Stimulated activated CD4-positive, alpha-beta T cell treated with anti-CD3 and anti-CD28 coated beads, Interleukin-15, amount 100 ng/mL, for 1 hour (primary cell): ENCODE measurements around the gene DRD2.

Source experiments
- DNase-seq, 2 donors: peaks; one replicate each; pipeline ENCODE4 v3.0.0-alpha.2; 2020; ENCODE audit warnings: low read depth in 1 of 2, low spot score in 1 of 2

DRD2 gene

DNA sequence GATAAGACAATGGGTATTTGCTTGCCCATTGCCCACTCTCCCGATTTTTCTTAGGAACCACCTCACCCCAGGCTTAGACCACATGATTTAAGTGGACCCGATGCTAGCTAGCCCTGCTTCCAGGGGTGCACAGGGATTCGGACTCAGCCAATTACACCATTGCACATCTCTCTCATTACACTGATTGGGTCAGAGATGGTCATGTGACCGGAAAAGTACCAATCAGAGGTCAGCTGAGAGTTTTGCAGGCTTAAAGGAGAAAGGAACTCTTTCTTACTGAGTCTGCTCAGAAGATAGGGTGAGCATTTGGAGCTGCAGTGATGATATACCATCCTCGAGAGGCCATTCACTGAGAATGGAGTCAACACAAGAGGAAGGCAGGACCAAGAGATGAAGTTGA lies 99.8 kb downstream of the DRD2 start:
- no peak for DNase-seq

DNA sequence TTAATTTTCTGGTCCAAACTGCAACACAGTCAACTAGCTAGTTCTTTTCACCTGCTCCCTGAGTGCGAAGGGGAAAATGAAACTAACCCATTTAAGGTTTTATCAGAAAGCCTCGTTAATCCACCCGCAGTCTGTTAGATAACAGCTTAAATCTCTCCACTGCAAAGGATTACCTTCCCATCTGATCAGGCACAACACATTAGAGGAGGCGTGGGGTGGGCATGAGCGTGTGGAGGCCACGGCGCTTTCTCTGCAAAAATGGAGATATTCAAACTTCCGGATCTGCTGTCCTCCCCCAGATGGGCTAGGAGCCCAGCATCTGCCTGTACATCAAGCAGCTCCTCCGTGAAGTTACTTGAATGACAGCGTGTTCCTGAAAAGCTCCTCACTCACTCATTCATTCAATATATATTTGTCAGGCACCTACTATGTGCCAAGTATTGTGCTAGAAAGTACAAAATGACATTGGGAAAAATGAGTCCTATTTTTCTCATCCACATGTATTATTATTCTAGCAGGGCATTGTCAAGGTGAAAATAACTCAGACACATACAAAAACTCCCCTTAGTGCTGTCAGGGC lies 101.1 kb downstream of the DRD2 start:
- no peak for DNase-seq

DNA sequence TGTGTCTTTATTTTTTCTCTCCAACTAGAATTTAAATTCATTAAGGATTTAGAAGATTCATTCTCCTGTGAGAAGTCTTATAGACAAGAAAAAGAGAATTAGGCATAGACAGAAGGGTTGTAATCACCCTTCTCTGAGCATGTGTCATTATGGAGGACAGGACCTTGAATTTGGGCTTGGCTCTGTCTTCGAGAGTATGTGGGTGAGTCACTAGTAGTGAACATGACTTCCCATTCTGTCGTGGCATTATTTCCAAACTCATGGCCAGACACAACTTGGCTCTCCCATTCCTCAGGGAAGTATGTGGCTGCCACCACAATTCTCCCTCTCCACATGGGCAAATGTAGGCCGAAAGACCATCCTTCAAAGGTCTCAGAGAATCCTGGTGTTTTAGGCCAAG lies 101.9 kb downstream of the DRD2 start:
- DNase-seq, result no peak

DNA sequence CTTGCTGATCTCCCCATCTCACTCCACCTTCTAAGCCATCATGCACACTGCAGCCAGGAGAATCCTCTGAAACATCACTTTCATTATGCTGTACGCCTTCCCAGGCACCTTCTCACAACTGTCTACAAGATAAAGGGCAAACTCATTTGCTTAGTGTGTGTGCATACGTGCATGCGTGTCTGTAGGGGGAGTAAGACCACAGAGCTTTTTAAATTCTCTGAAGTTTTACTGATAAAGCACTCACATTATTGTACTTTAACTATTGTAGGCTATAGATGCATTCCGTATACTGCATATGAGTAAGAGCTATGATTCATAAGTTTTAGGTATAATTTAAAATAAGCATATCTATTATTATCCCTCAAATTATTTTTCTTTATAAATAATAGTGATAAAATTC lies 102.9 kb downstream of the DRD2 start:
- no peak for DNase-seq

DNA sequence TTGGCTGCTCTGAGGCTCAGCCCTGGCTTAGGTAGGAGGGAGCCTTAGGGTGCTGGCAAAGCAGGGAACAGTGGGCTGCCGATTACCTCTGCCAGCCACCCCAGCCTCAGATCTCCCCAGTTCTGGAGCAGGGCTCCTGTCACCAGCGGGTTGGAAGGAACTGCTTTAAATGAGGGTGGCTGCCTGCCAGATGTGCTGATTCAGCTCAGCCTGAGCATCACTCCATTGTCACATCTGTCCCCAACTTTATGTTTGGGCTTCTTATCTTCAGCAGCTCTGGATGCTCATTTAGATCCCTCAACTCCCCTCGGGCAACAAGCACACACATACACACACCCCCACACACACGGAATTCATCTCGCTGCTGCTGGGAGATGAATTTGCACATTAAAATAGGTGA lies 104.6 kb downstream of the DRD2 start:
- no peak for DNase-seq

DNA sequence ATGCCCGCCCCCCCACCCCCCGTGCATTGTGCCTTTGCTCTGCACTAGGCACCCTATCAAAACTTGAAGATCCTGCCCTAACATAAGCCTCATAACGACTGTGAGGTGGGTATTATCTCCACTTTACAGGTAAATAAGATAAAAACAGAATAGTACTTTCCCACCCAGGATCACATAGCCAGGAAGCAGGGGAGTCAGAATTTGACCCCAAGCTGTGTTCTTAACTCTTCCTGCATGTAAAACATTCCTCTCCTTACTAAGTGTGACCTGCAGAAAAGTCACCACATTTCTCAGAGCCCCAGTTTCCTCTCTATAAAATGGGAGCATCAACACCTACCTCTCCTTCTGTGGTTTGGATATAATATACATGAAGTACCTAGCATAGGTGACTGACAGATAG lies 105.8 kb downstream of the DRD2 start:
- DNase-seq, result no peak

DNA sequence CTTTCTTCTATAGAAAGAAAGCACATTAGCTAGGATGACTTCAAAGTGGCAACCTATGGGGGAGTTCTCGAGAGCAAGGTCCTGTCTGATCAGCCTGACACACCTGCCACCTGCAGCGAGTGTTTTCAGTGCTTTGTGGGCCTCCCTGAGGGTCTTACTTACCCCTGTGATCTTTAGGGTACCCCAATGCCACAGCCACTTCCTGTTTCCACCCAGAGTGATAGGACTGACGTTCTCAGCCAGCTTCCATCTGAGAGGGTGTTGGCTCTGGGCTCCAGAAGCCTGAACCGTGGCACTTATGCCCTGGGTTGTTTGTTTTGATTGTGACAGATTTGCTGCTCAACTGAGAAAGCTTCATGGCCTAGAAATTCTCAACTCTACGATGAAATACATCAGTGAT lies 109.3 kb downstream of the DRD2 start:
- no peak for DNase-seq

DNA sequence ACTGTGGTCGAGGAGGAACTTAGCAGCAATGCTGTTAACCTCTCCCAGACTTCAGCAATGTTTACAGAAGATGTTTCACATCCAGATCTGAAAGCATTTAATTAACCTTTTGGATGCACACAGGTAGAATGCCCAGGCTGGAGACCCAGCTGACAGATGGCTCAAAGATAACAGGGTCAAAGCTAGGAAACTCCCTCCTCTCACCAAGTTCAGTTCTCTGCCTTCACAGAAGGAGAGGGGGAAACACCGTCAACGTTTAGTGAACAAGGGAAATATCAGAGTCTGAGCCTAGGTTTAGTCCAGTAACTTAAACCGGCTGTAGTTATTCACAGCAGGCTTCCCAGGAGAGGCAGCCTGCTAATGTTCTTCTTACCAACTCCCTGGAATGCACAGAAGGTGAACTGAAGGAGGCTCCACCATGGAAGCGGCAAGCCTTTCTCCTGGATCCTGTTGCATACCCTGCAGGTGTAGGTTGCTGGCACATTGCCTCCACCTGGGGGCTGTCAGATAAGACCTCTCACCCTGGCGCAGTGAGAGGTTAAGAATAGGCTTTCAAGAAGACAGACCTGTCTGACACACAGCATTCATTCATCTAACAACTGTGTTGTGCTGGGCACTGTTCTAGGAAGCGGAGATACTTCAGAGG lies 111.1 kb downstream of the DRD2 start:
- DNase-seq, result no peak

DNA sequence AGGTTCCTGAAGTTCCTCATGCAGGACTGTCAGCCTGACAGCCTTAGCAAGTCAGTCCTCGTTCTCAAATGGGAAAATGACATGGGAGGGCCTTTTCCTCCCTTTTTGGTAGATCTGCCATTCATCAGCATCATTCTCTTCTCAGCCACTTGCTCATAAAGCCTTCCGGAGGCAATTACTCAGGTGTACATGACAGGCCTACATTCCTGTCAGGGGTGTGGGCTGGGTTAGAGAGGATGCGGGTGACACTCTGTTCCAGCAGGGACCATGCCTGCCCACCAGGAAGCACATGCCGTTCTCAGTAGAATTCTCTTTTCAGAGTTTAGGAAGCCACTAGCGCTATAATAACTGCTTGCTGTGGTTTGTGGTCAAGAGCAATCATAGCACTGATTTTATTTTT lies 111.8 kb downstream of the DRD2 start:
- DNase-seq, result no peak
